HepG2 (cell line): ENCODE data around the gene NAPB. TPM values are rescaled to one million over a fixed set of nuclear protein-coding genes. Genes with fewer than 3 reads are reported as not detected.

Experiments used
- ARID4A ChIP-seq: sonication (generic); formaldehyde crosslinking; IDR thresholded peaks from 2 replicates; pipeline ENCODE4 v1.5.0; 2020; ENCODE audit warnings: mild to moderate bottlenecking, missing genetic modification reagents, borderline replicate concordance
- ATF5 ChIP-seq: sonication (generic); formaldehyde crosslinking; IDR thresholded peaks from 2 replicates; pipeline ENCODE4 v1.4.0; 2020; ENCODE audit warnings: mild to moderate bottlenecking, low read depth, missing genetic modification reagents
- CCDC6 ChIP-seq: sonication (generic); formaldehyde crosslinking; IDR thresholded peaks from 2 replicates; pipeline ENCODE4 v1.8.1; 2022; ENCODE audit warnings: mild to moderate bottlenecking, missing genetic modification reagents, moderate library complexity
- DDIT3 ChIP-seq: sonication (generic); formaldehyde crosslinking; IDR thresholded peaks from 2 replicates; pipeline ENCODE4 v1.4.0; 2020; ENCODE audit warnings: mild to moderate bottlenecking, missing genetic modification reagents
- GRHL1 ChIP-seq: sonication (generic); formaldehyde crosslinking; conservative IDR thresholded peaks from 2 replicates; pipeline ENCODE4 v1.8.0; 2022; ENCODE audit warnings: missing genetic modification reagents
- IKZF5 ChIP-seq: IDR thresholded peaks from 2 replicates; pipeline ENCODE4 v1.6.1; 2018; ENCODE audit warnings: missing genetic modification reagents, mild to moderate bottlenecking, missing compliant biosample characterization
- KDM4B ChIP-seq: sonication (generic); formaldehyde crosslinking; IDR thresholded peaks from 2 replicates; pipeline ENCODE4 v1.4.0; 2020; ENCODE audit warnings: missing genetic modification reagents
- MNT ChIP-seq: fragments of 450-650 bp; IDR thresholded peaks from 2 replicates; pipeline ENCODE4 v1.6.1; 2016
- USF2 ChIP-seq, 2 experiments: sonication (generic) in 1 of 2; formaldehyde crosslinking in 1 of 2; IDR thresholded peaks; 2 replicates each; pipeline versions ENCODE4 v1.5.1 to v1.6.1; 2011 to 2020; ENCODE audit warnings: borderline replicate concordance in 1 of 2, low read depth in 1 of 2, low read length in 1 of 2, mild to moderate bottlenecking in 1 of 2, missing genetic modification reagents in 1 of 2, moderate library complexity in 1 of 2
- ZFP41 ChIP-seq: sonication (generic); formaldehyde crosslinking; IDR thresholded peaks from 2 replicates; pipeline ENCODE4 v1.4.0; 2020; ENCODE audit warnings: mild to moderate bottlenecking, missing genetic modification reagents, borderline replicate concordance
- ZMYM4 ChIP-seq: sonication (generic); formaldehyde crosslinking; IDR thresholded peaks from 2 replicates; pipeline ENCODE4 v1.8.1; 2023; ENCODE audit warnings: mild to moderate bottlenecking, missing genetic modification reagents
- ZNF143 ChIP-seq: sonication (generic); formaldehyde crosslinking; IDR thresholded peaks from 2 replicates; pipeline ENCODE4 v1.4.0; 2020; ENCODE audit warnings: missing genetic modification reagents
- ZNF552 ChIP-seq: sonication (generic); formaldehyde crosslinking; IDR thresholded peaks from 2 replicates; pipeline ENCODE4 v1.9.0; 2022; ENCODE audit warnings: missing genetic modification reagents, mild to moderate bottlenecking, borderline replicate concordance
- ZNF7 ChIP-seq: IDR thresholded peaks from 2 replicates; pipeline ENCODE4 v1.6.1; 2016; ENCODE audit warnings: missing biosample characterization, missing genetic modification reagents
- ZNF788 ChIP-seq: sonication (generic); formaldehyde crosslinking; IDR thresholded peaks from 2 replicates; pipeline ENCODE4 v1.5.0; 2020; ENCODE audit warnings: mild to moderate bottlenecking, missing genetic modification reagents, borderline replicate concordance
- polyA plus RNA-seq, 8 experiments: library from polyadenylated mRNA; depleted of rRNA in 3 of 8; stranded (reverse) in 7 of 8; unstranded in 1 of 8; fragments of >200 nt; fragmentation: Illumina TruSeq in 4 of 8; extraction: Trizol in 4 of 8; gene quantifications; 2 replicates each; pipeline versions ENCODE4 v1.2.1 to v1.2.3, GENCODE V29; 2011 to 2016; ENCODE audit warnings: low read depth in 4 of 8, missing spikeins in 1 of 8, mixed read lengths in 1 of 8; ENCODE audit not compliant: insufficient read depth in 1 of 8
- total RNA-seq, 5 experiments: library from RNA; depleted of rRNA; stranded (reverse); fragments of >200 nt; fragmentation: Illumina TruSeq; extraction: Trizol; gene quantifications; 2 replicates each; pipeline ENCODE4 v1.2.3, GENCODE V29; 2016; ENCODE audit warnings: low read depth in 1 of 5

Gene NAPB
- total and polyA plus RNA-seq, 2 of the 13 experiments (the other 11 are each of a cell fraction or from before 2014, with no cell fraction given), result 15.2 to 16.1 TPM

- no peak for TF ChIP-seq GRHL1
- no peak for TF ChIP-seq ATF5 (CRISPR knock-in tag)
- peak; percentile 96 for TF ChIP-seq IKZF5 (CRISPR knock-in tag)
- no peak for TF ChIP-seq DDIT3 (CRISPR knock-in tag)
- peak; percentile 83 for TF ChIP-seq ZNF143 (CRISPR knock-in tag)
- peak; percentile 93 for TF ChIP-seq USF2 (IDR thresholded peaks at IDR 0.05; ENCODE audit: low read depth, low read length)
- peak; percentile 98 for TF ChIP-seq USF2 (CRISPR knock-in tag; IDR thresholded peaks at IDR 0.05; ENCODE audit: borderline replicate concordance)
- TF ChIP-seq KDM4B, result peak; percentile 83
- peak; percentile 94 for TF ChIP-seq ZMYM4
- TF ChIP-seq ZNF7 (CRISPR knock-in tag), result no peak
- peak; percentile 74; the same call in 1 of the 2 replicates for TF ChIP-seq ZNF788 (CRISPR knock-in tag)
- peak; percentile 19 for TF ChIP-seq ZFP41 (CRISPR knock-in tag)
- no peak for TF ChIP-seq CCDC6
- TF ChIP-seq ARID4A (CRISPR knock-in tag), result peak; percentile 99
- TF ChIP-seq MNT, result peak; percentile 79
- TF ChIP-seq ZNF552 (CRISPR knock-in tag), result no peak
Measured at GRCh38 chr20:23357767-23358562, 63.3 kb downstream of the NAPB start (continued).
